Naive thymus-derived CD4-positive, alpha-beta T cell (primary cell): Measurements from ENCODE around the gene CPZ. TPM values are rescaled to one million over a fixed set of nuclear protein-coding genes. Genes with fewer than 3 reads are reported as not detected.
"Not testable (repeated sequence)": the region's sequence is repeated elsewhere in the genome, so short reads cannot be mapped to it uniquely, and the experiment has no call there.

Experiments
- ATAC-seq: fragments of 150-1000 bp; cut with Tn5 transposase; 2 replicates; pipeline ENCODE4 v1.10.0; 2021; ENCODE audit warnings: mild to moderate bottlenecking, moderate library complexity
- CTCF ChIA-PET: fragments of 350-600 bp; sonication (Branson Sonifier 250); formaldehyde crosslinking; loops from one replicate; lab custom pipeline; 2021; ENCODE audit warnings: antibody characterized with exemption; lab: Charles Lee
- POLR2A ChIA-PET: fragments of 350-600 bp; sonication (Branson Sonifier 250); formaldehyde crosslinking; loops from one replicate; lab custom pipeline; 2021; ENCODE audit warnings: antibody characterized with exemption, inconsistent platforms; lab: Charles Lee
- DNase-seq, 9 donors: peaks; one replicate each; pipeline versions ENCODE4 v3.0.0 to v3.0.0-alpha.2; 2020 to 2022; ENCODE audit warnings: mixed read lengths in 1 of 9
- H3K27ac ChIP-seq: one replicate; pipeline ENCODE4 v1.7.0; 2013; ENCODE audit warnings: mild to moderate bottlenecking, low read depth, low read length, moderate library complexity
- H3K27me3 ChIP-seq, 2 donors: one replicate each; pipeline ENCODE4 v1.7.0; 2013; ENCODE audit warnings: low read length in 2 of 2, mild to moderate bottlenecking in 2 of 2, moderate library complexity in 2 of 2; ENCODE audit not compliant: control insufficient read depth in 2 of 2, insufficient read depth in 2 of 2
- H3K36me3 ChIP-seq, 3 experiments: 1 replicate in 2 of 3; 2 replicates in 1 of 3; pipeline ENCODE4 v1.7.0; 2013; ENCODE audit warnings: low read length in 3 of 3, mild to moderate bottlenecking in 3 of 3, moderate library complexity in 1 of 3; ENCODE audit not compliant: insufficient read depth in 3 of 3, control insufficient read depth in 2 of 3
- H3K4me1 ChIP-seq, 2 donors: one replicate each; pipeline ENCODE4 v1.7.0; 2013; ENCODE audit warnings: low read length in 2 of 2, mild to moderate bottlenecking in 2 of 2, moderate library complexity in 1 of 2; ENCODE audit not compliant: control insufficient read depth in 2 of 2, insufficient read depth in 2 of 2
- H3K4me3 ChIP-seq: 2 replicates; pipeline ENCODE4 v1.7.0; 2013; ENCODE audit warnings: mild to moderate bottlenecking, low read length
- H3K9me3 ChIP-seq, 3 experiments: 1 replicate in 2 of 3; 2 replicates in 1 of 3; pipeline ENCODE4 v1.7.0; 2013; ENCODE audit warnings: low read length in 3 of 3; ENCODE audit not compliant: control insufficient read depth in 2 of 3
- H3K27ac Mint-ChIP-seq, 9 donors: one replicate each; pipeline ENCODE4 v1.8.0; 2020 to 2022; ENCODE audit warnings: mixed read lengths in 9 of 9, mild to moderate bottlenecking in 8 of 9, moderate library complexity in 5 of 9, inconsistent platforms in 2 of 9
- H3K27me3 Mint-ChIP-seq, 5 donors: one replicate each; pipeline ENCODE4 v1.8.0; 2021 to 2022; ENCODE audit warnings: mixed read lengths in 5 of 5, mild to moderate bottlenecking in 1 of 5
- H3K36me3 Mint-ChIP-seq, 5 donors: one replicate each; pipeline ENCODE4 v1.8.0; 2020 to 2022; ENCODE audit warnings: mixed read lengths in 5 of 5, mild to moderate bottlenecking in 3 of 5, inconsistent platforms in 1 of 5
- H3K4me1 Mint-ChIP-seq, 7 donors: one replicate each; pipeline ENCODE4 v1.8.0; 2020 to 2022; ENCODE audit warnings: mixed read lengths in 7 of 7, mild to moderate bottlenecking in 3 of 7, inconsistent platforms in 1 of 7
- H3K4me3 Mint-ChIP-seq, 10 donors: one replicate each; pipeline ENCODE4 v1.8.0; 2020 to 2022; ENCODE audit warnings: mild to moderate bottlenecking in 10 of 10, mixed read lengths in 10 of 10, moderate library complexity in 6 of 10, inconsistent platforms in 2 of 10
- H3K9me3 Mint-ChIP-seq, 11 donors: one replicate each; pipeline ENCODE4 v1.8.0; 2020 to 2022; ENCODE audit warnings: mixed read lengths in 11 of 11, mild to moderate bottlenecking in 4 of 11, inconsistent platforms in 1 of 11, moderate library complexity in 1 of 11
- intact Hi-C, 2 donors: fragments of 100-400 bp; cut with micrococcal nuclease; formaldehyde crosslinking; loops; one replicate each; pipeline ENCODE4 v1.15.1; 2023
- polyA plus RNA-seq, 2 donors: library from polyadenylated mRNA; unstranded; fragments of 300-500 nt; fragmentation: Illumina TruSeq; gene quantifications; one replicate each; pipeline ENCODE4 v1.2.3, GENCODE V29; 2021
- total RNA-seq, 6 experiments: library from RNA in 5 of 6; stranded (reverse) in 5 of 6; gene quantifications; 1 replicate in 5 of 6; 2 replicates in 1 of 6; pipeline ENCODE4 v1.2.3 and lab custom pipeline; 2021 to 2026

The CPZ gene
- total and polyA plus RNA-seq, 7 experiments from 2014 or later = not detected

- no peaks in the 10 kb centered on the region for H3K27me3 ChIP-seq
- POLR2A ChIA-PET = no interaction called here
- no peaks in the 10 kb centered on the region for H3K9me3 ChIP-seq
- ATAC-seq = no peak
- no peaks in the 10 kb centered on the region for H3K4me1 ChIP-seq
- no peaks in the 10 kb centered on the region for H3K36me3 Mint-ChIP-seq
- CTCF ChIA-PET = no interaction called here
- H3K27me3 Mint-ChIP-seq = peaks cover 0 to 27% (median 18%) of the 10 kb centered on the region in 5 donors
- H3K4me1 Mint-ChIP-seq = no peaks in the 10 kb centered on the region
- no peak overlapping the region for H3K4me3 Mint-ChIP-seq
- H3K4me3 ChIP-seq = no peak overlapping the region
- no peak for DNase-seq
- peaks cover 0 to 5% (median 0%) of the 10 kb centered on the region in 11 donors for H3K9me3 Mint-ChIP-seq
- intact Hi-C loops = no loop called here
- no peak overlapping the region for H3K27ac ChIP-seq
- H3K27ac Mint-ChIP-seq = no peak overlapping the region
- no peaks in the 10 kb centered on the region for H3K36me3 ChIP-seq
Observed at GRCh38 chr4:8574796-8575370, 17.7 kb upstream of the CPZ start.

- no peaks in the 10 kb centered on the region for H3K4me1 Mint-ChIP-seq
- Histone ChIP-seq H3K9me3 (no peaks in the 10 kb centered on the region), H3K4me1 (no peaks in the 10 kb centered on the region), H3K4me3 (no peak overlapping the region), H3K27ac (no peak overlapping the region), H3K27me3 (no peaks in the 10 kb centered on the region), H3K36me3 (no peaks in the 10 kb centered on the region)
- peaks cover 0 to 27% (median 18%) of the 10 kb centered on the region in 5 donors for H3K27me3 Mint-ChIP-seq
- peaks cover 0 to 5% (median 0%) of the 10 kb centered on the region in 11 donors for H3K9me3 Mint-ChIP-seq
- DNase-seq = no peak
- H3K36me3 Mint-ChIP-seq = no peaks in the 10 kb centered on the region
- H3K27ac Mint-ChIP-seq = no peak overlapping the region
- no peak overlapping the region for H3K4me3 Mint-ChIP-seq
- ATAC-seq = no peak
- ChIA-PET POLR2A (no interaction called here), CTCF (no interaction called here)
- intact Hi-C loops = no loop called here
Observed at GRCh38 chr4:8575457-8575856, 17.1 kb upstream of the CPZ start.

- DNase-seq = not testable (repeated sequence)
Observed at GRCh38 chr4:8576591-8576990, 16.0 kb upstream of the CPZ start.

GRCh38 chr4:8577046-8577445, 15.5 kb upstream of the CPZ start:
- Histone ChIP-seq H3K27me3 (no peaks in the 10 kb centered on the region), H3K4me1 (no peaks in the 10 kb centered on the region), H3K36me3 (no peaks in the 10 kb centered on the region), H3K27ac (no peak overlapping the region), H3K9me3 (no peaks in the 10 kb centered on the region), H3K4me3 (no peak overlapping the region)
- intact Hi-C loops = no loop called here
- H3K4me1 Mint-ChIP-seq = no peaks in the 10 kb centered on the region
- H3K27me3 Mint-ChIP-seq = peaks cover 0 to 31% (median 18%) of the 10 kb centered on the region in 5 donors
- no peaks in the 10 kb centered on the region for H3K36me3 Mint-ChIP-seq
- no peak overlapping the region for H3K4me3 Mint-ChIP-seq
- DNase-seq (no peak), ATAC-seq (no peak)
- ChIA-PET POLR2A (no interaction called here), CTCF (no interaction called here)
- no peak overlapping the region for H3K27ac Mint-ChIP-seq
- H3K9me3 Mint-ChIP-seq = peaks cover 0 to 3% (median 0%) of the 10 kb centered on the region in 11 donors

More at GRCh38 chr4:8576591-8576990, 16.0 kb upstream of the CPZ start:
- H3K4me3 ChIP-seq, H3K4me1 ChIP-seq, ATAC-seq, CTCF ChIA-PET, H3K4me1 Mint-ChIP-seq, H3K36me3 ChIP-seq, H3K36me3 Mint-ChIP-seq, H3K9me3 ChIP-seq, H3K4me3 Mint-ChIP-seq, POLR2A ChIA-PET, H3K27ac Mint-ChIP-seq, intact Hi-C loops, H3K27ac ChIP-seq, H3K27me3 ChIP-seq, H3K9me3 Mint-ChIP-seq: not testable (repeated sequence)
- peaks cover 0 to 31% (median 18%) of the 10 kb centered on the region in 5 donors for H3K27me3 Mint-ChIP-seq

GRCh38 chr4:8577972-8578371, 14.6 kb upstream of the CPZ start:
- H3K4me1 ChIP-seq = no peaks in the 10 kb centered on the region
- no peaks in the 10 kb centered on the region for H3K36me3 Mint-ChIP-seq
- intact Hi-C loops = no loop called here
- CTCF ChIA-PET = no interaction called here
- H3K9me3 Mint-ChIP-seq = peaks cover 0 to 3% (median 0%) of the 10 kb centered on the region in 11 donors
- H3K4me3 Mint-ChIP-seq = no peak overlapping the region
- no peaks in the 10 kb centered on the region for H3K36me3 ChIP-seq
- H3K27me3 ChIP-seq = no peaks in the 10 kb centered on the region
- no peaks in the 10 kb centered on the region for H3K4me1 Mint-ChIP-seq
- H3K27ac Mint-ChIP-seq = no peak overlapping the region
- H3K27me3 Mint-ChIP-seq = peaks cover 0 to 35% (median 18%) of the 10 kb centered on the region in 5 donors
- no peak overlapping the region for H3K27ac ChIP-seq
- POLR2A ChIA-PET = no interaction called here
- no peak overlapping the region for H3K4me3 ChIP-seq
- DNase-seq (no peak), ATAC-seq (no peak)
- no peaks in the 10 kb centered on the region for H3K9me3 ChIP-seq

- ATAC-seq (no peak), DNase-seq (no peak)
- POLR2A ChIA-PET = no interaction called here
- Mint-ChIP-seq H3K9me3 (peaks cover 0 to 3% (median 0%) of the 10 kb centered on the region in 11 donors), H3K36me3 (no peaks in the 10 kb centered on the region), H3K4me3 (no peak overlapping the region), H3K27me3 (peaks cover 0 to 35% (median 19%) of the 10 kb centered on the region in 5 donors), H3K4me1 (no peaks in the 10 kb centered on the region), H3K27ac (no peak overlapping the region)
- Histone ChIP-seq H3K4me3 (no peak overlapping the region), H3K4me1 (no peaks in the 10 kb centered on the region), H3K36me3 (no peaks in the 10 kb centered on the region), H3K27me3 (no peaks in the 10 kb centered on the region), H3K9me3 (no peaks in the 10 kb centered on the region), H3K27ac (no peak overlapping the region)
- intact Hi-C loops = no loop called here
- CTCF ChIA-PET = no interaction called here
Observed at GRCh38 chr4:8578717-8579116, 13.8 kb upstream of the CPZ start.
